Mammary epithelial cell (primary cell): ENCODE measurements around the gene ME3.

Experiments
- EZH2 ChIP-seq: IDR thresholded peaks from 2 replicates; pipeline ENCODE4 v1.6.1; 2012; ENCODE audit warnings: low read length, inconsistent platforms, borderline replicate concordance
- TF ChIP-seq, protein P1 (sequence below), 2 donors: IDR thresholded peaks in 1 of 2; conservative IDR thresholded peaks in 1 of 2; 2 replicates each; pipeline ENCODE4 v1.5.1; 2011 to 2012; ENCODE audit warnings: inconsistent platforms in 2 of 2, low read length in 2 of 2, mild to moderate bottlenecking in 2 of 2, control low read depth in 1 of 2, low read depth in 1 of 2; ENCODE audit not compliant: insufficient read depth in 1 of 2; ENCODE audit errors: extremely low read depth in 1 of 2

DNA sequence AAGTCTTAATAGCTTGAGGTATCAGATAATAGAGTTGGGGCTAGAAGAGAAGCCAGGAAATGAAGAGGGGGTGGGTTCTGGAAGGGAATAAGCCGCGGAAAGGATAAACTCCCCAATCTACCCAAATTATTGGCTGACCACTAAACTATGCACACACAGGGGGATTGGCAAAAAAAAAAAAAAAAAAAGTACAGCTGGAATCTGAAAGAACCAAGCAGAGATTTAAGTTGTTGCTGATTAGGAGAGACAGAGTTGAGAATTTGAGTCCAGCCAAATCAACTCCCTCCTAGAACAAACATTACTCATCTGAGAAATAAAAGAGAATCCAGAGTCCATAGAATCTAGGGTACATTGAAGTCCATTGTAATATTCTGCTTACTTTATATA lies 162.8 kb downstream of the ME3 start:
- TF ChIP-seq, protein P1, sequence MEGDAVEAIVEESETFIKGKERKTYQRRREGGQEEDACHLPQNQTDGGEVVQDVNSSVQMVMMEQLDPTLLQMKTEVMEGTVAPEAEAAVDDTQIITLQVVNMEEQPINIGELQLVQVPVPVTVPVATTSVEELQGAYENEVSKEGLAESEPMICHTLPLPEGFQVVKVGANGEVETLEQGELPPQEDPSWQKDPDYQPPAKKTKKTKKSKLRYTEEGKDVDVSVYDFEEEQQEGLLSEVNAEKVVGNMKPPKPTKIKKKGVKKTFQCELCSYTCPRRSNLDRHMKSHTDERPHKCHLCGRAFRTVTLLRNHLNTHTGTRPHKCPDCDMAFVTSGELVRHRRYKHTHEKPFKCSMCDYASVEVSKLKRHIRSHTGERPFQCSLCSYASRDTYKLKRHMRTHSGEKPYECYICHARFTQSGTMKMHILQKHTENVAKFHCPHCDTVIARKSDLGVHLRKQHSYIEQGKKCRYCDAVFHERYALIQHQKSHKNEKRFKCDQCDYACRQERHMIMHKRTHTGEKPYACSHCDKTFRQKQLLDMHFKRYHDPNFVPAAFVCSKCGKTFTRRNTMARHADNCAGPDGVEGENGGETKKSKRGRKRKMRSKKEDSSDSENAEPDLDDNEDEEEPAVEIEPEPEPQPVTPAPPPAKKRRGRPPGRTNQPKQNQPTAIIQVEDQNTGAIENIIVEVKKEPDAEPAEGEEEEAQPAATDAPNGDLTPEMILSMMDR (conservative IDR thresholded peaks at IDR 0.05 in 1 of 2, IDR thresholded peaks at IDR 0.05 in 1 of 2; ENCODE audit: extremely low read depth in 1 of 2, insufficient read depth in 1 of 2, low read depth in 1 of 2, low read length in 2 of 2): no peak
- no peak for TF ChIP-seq EZH2
